Right lobe of liver (tissue), 6 donors: ENCODE data around the gene SLC11A1. TPM values are rescaled to one million over a fixed set of nuclear protein-coding genes. Genes with fewer than 3 reads are reported as not detected.
A peak's percentile ranks its signal among the peaks of the same experiment; 100 is the strongest.

Source experiments
- ATAC-seq, 4 donors: fragments of 200-7000 bp; cut with Tn5 transposase; one replicate each; pipeline ENCODE4 v1.9.1; 2020; ENCODE audit warnings: mild to moderate bottlenecking in 4 of 4, moderate library complexity in 4 of 4
- DNase-seq, 3 donors: peaks; one replicate each; pipeline ENCODE4 v3.0.0-alpha.2; 2020
- H3K27ac ChIP-seq, 3 donors: fragments of 200-600 bp; one replicate each; pipeline ENCODE4 v1.8.0; 2022
- H3K27me3 ChIP-seq, 2 donors: fragments of 200-600 bp; one replicate each; pipeline ENCODE4 v1.8.0; 2022
- H3K36me3 ChIP-seq, 4 donors: fragments of 200-600 bp; sonication (generic) in 1 of 4; one replicate each; pipeline versions ENCODE4 v1.5.1 to v1.8.0; 2017 to 2022; ENCODE audit warnings: control low read depth in 1 of 4
- H3K4me1 ChIP-seq, 4 donors: fragments of 200-600 bp; sonication (generic) in 1 of 4; one replicate each; pipeline versions ENCODE4 v1.5.1 to v1.8.0; 2017 to 2022; ENCODE audit warnings: control low read depth in 1 of 4
- H3K4me3 ChIP-seq, 3 donors: fragments of 200-600 bp; one replicate each; pipeline ENCODE4 v1.8.0; 2022
- H3K9me3 ChIP-seq, 4 donors: fragments of 200-600 bp; sonication (generic) in 1 of 4; one replicate each; pipeline versions ENCODE4 v1.5.1 to v1.8.0; 2017 to 2022; ENCODE audit warnings: control low read depth in 1 of 4
- POLR2A ChIP-seq: fragments of 450-650 bp; IDR thresholded peaks from one replicate; pipeline ENCODE4 v1.6.1; 2017; ENCODE audit warnings: antibody characterized with exemption, mild to moderate bottlenecking
- WGBS: methylation state at CpG from one replicate; pipeline ENCODE4 v1.1.6; 2018; ENCODE audit warnings: low coverage, low lambda C conversion rate; ENCODE audit not compliant: insufficient coverage; ENCODE audit errors: missing lambda C conversion rate; 5-methylcytosine and 5-hydroxymethylcytosine counted together
- intact Hi-C, 2 donors: fragments of 100-400 bp; cut with DNase I; formaldehyde crosslinking; loops; one replicate each; pipeline versions ENCODE4 v1.11.2 to v1.14.1; 2022
- total RNA-seq, 6 experiments: library from RNA; depleted of rRNA in 2 of 6; stranded (reverse); fragments of >200 nt in 2 of 6; fragmentation: NEBNext Ultra II Directional in 3 of 6; extraction: Animal tissue kit (Norgen Biotek cat#: 25700) in 3 of 6; gene quantifications; one replicate each; pipeline versions ENCODE4 v1.1.0 to v1.2.4, GENCODE V29; 2016 to 2023
- TF ChIP-seq, protein P1 (sequence below), 4 donors: fragments of 200-600 bp in 3 of 4; fragments of 450-650 bp in 1 of 4; IDR thresholded peaks; one replicate each; pipeline versions ENCODE4 v1.5.1 to v1.8.0; 2016 to 2022; ENCODE audit warnings: antibody characterized with exemption in 4 of 4, mild to moderate bottlenecking in 2 of 4
- donor health status: DM: no; HTN: yes; CAD: no.
- donor health status: DM: no; HTN: no; CAD: no.
- donor health status: DM: no; HTN: no; CAD: no.
- donor health status: DM: no; HTN: yes; CAD: no.
- donor health status: DM: no; HTN: yes; CAD: no.

Gene SLC11A1
- total RNA-seq, 6 experiments from 2014 or later, result 4.2 to 13.2 (median 11.0) TPM

DNA sequence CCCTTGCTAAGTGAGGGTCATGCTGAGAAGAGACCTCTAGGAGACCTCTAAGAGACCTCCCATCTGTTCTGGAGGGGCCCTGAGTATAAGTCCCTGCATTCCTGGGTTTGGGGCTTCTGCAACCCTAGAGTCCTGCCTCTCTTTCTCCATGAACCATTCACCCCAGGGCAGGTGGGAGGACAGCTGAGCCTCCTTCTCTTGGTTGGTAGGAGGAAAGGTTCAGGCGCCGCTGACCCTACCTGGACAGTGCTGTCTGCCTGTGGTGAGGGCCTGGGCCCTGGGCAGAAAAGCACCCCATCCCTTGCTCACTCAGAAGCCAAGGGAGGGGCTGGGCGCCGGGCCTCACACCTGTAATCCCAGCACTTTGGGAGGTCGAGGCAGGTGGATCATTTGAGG lies 36.2 kb downstream of the SLC11A1 start:
- no peaks in the 10 kb centered on the region for H3K36me3 ChIP-seq
- no peak overlapping the region for H3K4me3 ChIP-seq
- no peak for ATAC-seq
- WGBS, result no CpG with 5 or more reads among the region's 5 CpGs
- no peak for DNase-seq
- no peaks in the 10 kb centered on the region for H3K9me3 ChIP-seq
- peaks cover 0 to 12% (median 0%) of the 10 kb centered on the region in 4 donors for H3K4me1 ChIP-seq
- no peak for TF ChIP-seq POLR2A
- TF ChIP-seq, protein P1, sequence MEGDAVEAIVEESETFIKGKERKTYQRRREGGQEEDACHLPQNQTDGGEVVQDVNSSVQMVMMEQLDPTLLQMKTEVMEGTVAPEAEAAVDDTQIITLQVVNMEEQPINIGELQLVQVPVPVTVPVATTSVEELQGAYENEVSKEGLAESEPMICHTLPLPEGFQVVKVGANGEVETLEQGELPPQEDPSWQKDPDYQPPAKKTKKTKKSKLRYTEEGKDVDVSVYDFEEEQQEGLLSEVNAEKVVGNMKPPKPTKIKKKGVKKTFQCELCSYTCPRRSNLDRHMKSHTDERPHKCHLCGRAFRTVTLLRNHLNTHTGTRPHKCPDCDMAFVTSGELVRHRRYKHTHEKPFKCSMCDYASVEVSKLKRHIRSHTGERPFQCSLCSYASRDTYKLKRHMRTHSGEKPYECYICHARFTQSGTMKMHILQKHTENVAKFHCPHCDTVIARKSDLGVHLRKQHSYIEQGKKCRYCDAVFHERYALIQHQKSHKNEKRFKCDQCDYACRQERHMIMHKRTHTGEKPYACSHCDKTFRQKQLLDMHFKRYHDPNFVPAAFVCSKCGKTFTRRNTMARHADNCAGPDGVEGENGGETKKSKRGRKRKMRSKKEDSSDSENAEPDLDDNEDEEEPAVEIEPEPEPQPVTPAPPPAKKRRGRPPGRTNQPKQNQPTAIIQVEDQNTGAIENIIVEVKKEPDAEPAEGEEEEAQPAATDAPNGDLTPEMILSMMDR (IDR thresholded peaks at IDR 0.05), result no peak
- no peaks in the 10 kb centered on the region for H3K27me3 ChIP-seq
- H3K27ac ChIP-seq, result peak overlapping the region in 1 of 3 donors; percentile 89
- intact Hi-C loops, result no loop called here

DNA sequence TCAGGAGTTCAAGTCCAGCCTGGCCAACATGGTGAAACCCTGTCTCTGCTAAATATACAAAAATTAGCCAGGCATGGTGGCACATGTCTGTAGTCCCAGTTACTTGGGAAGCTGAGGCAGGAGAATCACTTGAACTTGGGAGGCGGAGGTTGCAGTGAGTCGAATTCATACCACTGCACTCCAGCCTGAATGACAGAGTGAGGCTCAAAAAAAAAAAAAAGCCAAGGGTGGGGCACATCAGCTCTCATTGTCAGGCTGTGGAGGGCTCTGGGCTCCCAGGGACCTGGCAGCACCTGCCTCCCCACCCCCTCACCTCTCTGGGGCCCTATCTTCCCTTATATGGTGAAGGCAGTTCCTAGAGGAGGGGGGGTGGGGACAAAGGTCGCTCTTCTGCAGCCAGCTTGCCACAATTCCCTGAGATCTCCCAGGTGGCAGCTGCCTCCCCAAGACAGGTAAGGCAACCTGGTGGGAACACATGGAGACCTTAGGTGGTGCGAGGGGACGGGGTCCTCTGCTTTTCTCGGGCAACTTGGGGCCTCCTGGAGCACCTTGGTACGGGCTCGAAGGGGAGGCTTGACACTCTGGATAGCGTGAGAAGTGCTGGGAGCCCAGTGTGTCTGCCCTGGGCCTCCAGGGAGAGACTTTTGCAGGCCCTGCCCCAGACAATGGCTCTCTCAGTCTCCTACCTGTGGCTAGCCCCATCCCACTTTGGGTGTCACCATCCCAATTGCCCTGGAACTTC lies 36.8 kb downstream of the SLC11A1 start, which contains the start of gene VIL1:
TSS of gene VIL1 (plus strand) at position 407 of the 742 bp plus-strand sequence. CDS start 4,656 bp downstream, outside the sequence.
- Histone ChIP-seq H3K27me3 (no peaks in the 10 kb centered on the region), H3K9me3 (no peaks in the 10 kb centered on the region), H3K27ac (peak within 1 kb of the TSS in 2 of 3 donors; percentile 59 to 89), H3K4me1 (peaks cover 0 to 12% (median 0%) of the 10 kb centered on the region in 4 donors), H3K4me3 (peak within 1 kb of the TSS; percentile 25 to 69 (median 57)), H3K36me3 (no peaks in the 10 kb centered on the region)
- DNase-seq (peak in 2 of 3 donors; percentile 56 to 83), ATAC-seq (peak; percentile 94 to 97 (median 96))
- no peak for TF ChIP-seq POLR2A
- TF ChIP-seq, protein P1 (IDR thresholded peaks at IDR 0.05), result no peak
- intact Hi-C loops, result no loop called here
- 60% methylated on average over 3 of the region's 9 CpGs for WGBS

DNA sequence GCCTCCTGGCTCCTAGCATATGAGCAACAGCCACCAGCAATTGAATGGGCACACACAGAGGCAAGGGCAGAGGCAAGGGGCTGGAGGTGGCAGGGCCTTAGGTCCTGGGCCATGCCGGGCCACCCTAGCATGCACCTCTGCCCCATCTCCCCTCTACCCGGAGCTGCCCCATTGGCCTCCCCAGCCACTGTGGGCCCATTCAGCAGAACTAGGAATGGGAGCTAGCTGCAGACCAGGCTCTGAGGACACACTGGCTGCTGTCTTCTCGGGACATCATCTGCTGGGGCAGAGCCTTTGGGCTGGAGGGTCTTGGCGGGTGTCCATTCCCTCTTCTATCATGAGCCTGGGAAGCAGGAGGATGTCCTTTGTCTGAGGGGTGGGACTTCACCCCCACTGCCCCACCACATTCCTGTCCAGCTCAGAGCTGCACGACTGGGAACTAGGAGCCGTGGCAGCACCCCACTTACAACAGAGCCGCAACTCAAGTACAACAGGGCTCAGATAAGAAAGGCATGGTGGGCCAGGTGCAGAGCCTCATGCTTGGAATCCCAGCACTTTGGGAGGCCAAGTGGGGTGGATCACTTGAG lies 37.6 kb downstream of the SLC11A1 start:
- no peaks in the 10 kb centered on the region for H3K9me3 ChIP-seq
- TF ChIP-seq, protein P1 (IDR thresholded peaks at IDR 0.05), result no peak
- no peak for TF ChIP-seq POLR2A
- intact Hi-C loops, result no loop called here
- peaks cover 0 to 12% (median 0%) of the 10 kb centered on the region in 4 donors for H3K4me1 ChIP-seq
- no peak for DNase-seq
- 53% methylated on average over 3 of the region's 7 CpGs for WGBS
- H3K4me3 ChIP-seq, result peak overlapping the region; percentile 25 to 69 (median 57)
- H3K27me3 ChIP-seq, result no peaks in the 10 kb centered on the region
- H3K36me3 ChIP-seq, result no peaks in the 10 kb centered on the region
- peak overlapping the region in 2 of 3 donors; percentile 59 to 89 for H3K27ac ChIP-seq
- ATAC-seq, result peak; percentile 6 to 23 (median 16)

DNA sequence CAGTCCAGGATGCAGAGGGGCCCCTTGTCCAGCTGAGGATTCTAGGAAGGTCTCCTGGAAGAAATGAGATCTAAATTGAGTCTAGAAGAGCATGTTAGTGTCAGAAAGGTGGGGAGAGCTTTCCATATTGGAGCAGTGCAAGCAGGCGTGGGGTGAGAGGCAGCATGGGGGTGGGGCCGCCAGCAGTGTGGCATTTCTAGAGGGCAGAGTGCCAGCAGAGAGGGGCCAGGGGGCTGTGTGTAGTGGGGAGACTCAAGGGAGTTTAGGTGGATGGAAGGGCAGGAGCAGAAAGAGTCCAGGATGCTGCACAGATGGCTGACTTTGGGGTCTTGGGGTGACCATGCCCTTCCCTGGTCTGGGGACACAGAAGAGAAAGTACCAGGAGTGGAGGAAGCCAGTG lies 39.0 kb downstream of the SLC11A1 start:
- DNase-seq, result no peak
- intact Hi-C loops, result no loop called here
- peaks cover 0 to 6% (median 0%) of the 10 kb centered on the region in 4 donors for H3K36me3 ChIP-seq
- no peak for ATAC-seq
- no peaks in the 10 kb centered on the region for H3K9me3 ChIP-seq
- 85% methylated on average over 2 of the region's 2 CpGs for WGBS
- TF ChIP-seq, protein P1 (IDR thresholded peaks at IDR 0.05), result no peak
- TF ChIP-seq POLR2A, result no peak
- H3K27ac ChIP-seq, result no peak overlapping the region
- no peak overlapping the region for H3K4me3 ChIP-seq
- H3K4me1 ChIP-seq, result peaks cover 0 to 12% (median 0%) of the 10 kb centered on the region in 4 donors
- H3K27me3 ChIP-seq, result no peaks in the 10 kb centered on the region
